Endometrial microvascular endothelial cells (primary cell): ENCODE measurements around the gene UBE2S. TPM values are rescaled to one million over a fixed set of nuclear protein-coding genes. Genes with fewer than 3 reads are reported as not detected.

Experiments used
- in situ Hi-C: cut with HindIII; loops from 2 replicates; pipeline ENCODE4 v1.10.0; 2017; ENCODE audit warnings: low sequenced_read_pairs, low pct_unique_long_range_greater_than_20kb; ENCODE audit errors: inconsistent ontology term
- total RNA-seq: library from RNA; depleted of rRNA; stranded (reverse); fragments of >200 nt; gene quantifications from one replicate; pipeline ENCODE4 v1.2.3, GENCODE V29; 2015; ENCODE audit errors: inconsistent ontology term

UBE2S gene
- total RNA-seq, 1 donor from 2014 or later = 101 TPM

GRCh38 chr19:55387736-55388497 is 19.7 kb downstream of the UBE2S start:
- in situ Hi-C loops = no loop called here

DNA sequence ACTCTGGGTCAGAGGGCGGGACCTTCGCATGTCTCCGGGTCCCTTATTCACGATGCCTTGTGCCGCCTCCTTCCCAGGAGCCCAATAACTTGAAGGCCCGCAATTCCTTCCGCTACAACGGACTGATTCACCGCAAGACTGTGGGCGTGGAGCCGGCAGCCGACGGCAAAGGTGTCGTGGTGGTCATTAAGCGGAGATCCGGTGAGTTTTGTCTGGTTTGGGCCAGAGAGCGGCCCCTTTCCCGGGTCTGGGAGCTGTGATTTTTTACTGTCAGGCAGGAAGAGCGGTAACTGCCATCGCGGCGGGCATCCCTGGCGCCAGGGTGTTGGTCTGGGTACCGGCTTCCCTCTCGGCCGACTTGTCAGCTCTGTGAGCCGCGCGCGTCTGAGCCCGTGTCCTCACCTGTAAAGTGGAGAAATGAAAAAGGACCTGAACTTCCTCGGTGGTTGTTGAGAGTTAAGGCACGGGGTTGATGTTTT is 21.1 kb downstream of the UBE2S start:
- in situ Hi-C loops = no loop called here

DNA sequence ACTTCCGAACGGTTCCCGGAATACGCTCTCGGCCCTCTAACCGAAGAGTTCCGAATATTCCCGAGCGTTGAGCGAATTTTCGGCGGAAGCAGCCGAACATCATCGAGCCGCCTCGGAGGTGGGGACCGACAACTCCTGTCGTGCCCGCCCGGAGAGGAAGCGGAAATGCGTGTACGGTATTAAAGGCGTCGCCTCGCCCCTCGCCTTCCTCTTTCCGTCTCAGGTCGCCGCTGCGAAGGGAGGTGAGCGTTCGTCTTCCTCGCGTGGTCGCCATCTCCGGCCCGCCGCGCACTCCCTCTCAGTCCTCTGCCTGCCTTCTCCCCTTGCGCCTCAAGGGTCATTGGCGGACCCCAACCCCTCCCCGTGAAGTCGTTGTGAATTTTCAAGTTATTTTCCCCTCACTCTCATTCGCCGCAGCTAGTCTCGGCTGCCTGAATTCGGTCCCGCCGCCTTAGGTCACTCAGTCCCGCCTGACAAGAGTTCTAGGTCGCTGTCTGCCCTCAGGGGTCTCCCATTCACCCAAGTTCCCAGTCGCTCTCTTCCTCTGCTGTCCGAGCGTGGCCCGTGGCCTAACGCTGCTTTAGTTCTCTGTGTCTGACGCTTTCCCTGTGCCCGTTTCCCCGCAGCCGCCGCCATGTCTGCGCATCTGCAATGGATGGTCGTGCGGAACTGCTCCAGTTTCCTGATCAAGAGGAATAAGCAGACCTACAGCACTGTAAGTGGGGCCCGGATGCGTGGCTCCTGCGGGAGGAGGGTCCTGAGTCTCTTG is 21.7 kb downstream of the UBE2S start, which contains the start of gene RPL28:
Gene RPL28, plus strand, starts transcription at position 209 of the 769 bp plus-strand sequence. Its CDS starts 426 bp downstream, at position 635.
- in situ Hi-C loops = no loop called here

GRCh38 chr19:55384920-55385723 is 22.5 kb downstream of the UBE2S start:
- in situ Hi-C loops = no loop called here

- in situ Hi-C loops = no loop called here
Measured at GRCh38 chr19:55384131-55384919, 23.3 kb downstream of the UBE2S start, which contains the start of gene TMEM238. TSS of gene TMEM238 (minus strand) at chr19:55384292. CDS start at chr19:55384259, 33 bp downstream.

- in situ Hi-C loops = no loop called here
Measured at GRCh38 chr19:55383279-55384130, 24.1 kb downstream of the UBE2S start.

DNA sequence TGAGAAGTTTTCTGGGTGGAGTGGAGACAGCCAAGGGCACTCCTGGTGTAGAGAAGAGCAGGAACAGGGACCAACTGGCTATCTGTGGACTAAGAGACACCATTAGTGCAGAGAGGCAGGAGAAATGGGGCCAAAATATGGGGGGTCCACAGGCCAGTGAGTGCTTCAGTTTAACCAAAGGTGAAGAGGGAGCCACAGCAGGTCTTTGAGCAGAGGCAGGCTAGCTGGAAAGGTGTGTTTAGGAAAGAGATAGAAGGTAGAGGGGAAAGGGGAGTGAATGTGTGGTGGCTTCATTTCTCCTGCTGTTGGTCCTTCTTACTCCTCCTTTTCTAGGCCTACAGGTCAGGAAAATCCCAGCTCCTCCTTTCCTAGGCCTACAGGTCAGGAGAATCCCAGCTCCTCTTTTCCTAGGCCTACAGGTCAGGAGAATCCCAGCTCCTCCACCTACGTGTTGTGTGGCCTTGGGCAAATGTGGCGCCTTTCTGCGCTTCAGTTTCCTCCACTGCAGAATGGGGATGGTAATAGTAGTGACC is 25.0 kb downstream of the UBE2S start:
- in situ Hi-C loops = no loop called here

- in situ Hi-C loops = no loop called here
Measured at GRCh38 chr19:55382013-55382412, 25.6 kb downstream of the UBE2S start.

GRCh38 chr19:55379174-55379573 is 28.4 kb downstream of the UBE2S start:
- in situ Hi-C loops = no loop called here

DNA sequence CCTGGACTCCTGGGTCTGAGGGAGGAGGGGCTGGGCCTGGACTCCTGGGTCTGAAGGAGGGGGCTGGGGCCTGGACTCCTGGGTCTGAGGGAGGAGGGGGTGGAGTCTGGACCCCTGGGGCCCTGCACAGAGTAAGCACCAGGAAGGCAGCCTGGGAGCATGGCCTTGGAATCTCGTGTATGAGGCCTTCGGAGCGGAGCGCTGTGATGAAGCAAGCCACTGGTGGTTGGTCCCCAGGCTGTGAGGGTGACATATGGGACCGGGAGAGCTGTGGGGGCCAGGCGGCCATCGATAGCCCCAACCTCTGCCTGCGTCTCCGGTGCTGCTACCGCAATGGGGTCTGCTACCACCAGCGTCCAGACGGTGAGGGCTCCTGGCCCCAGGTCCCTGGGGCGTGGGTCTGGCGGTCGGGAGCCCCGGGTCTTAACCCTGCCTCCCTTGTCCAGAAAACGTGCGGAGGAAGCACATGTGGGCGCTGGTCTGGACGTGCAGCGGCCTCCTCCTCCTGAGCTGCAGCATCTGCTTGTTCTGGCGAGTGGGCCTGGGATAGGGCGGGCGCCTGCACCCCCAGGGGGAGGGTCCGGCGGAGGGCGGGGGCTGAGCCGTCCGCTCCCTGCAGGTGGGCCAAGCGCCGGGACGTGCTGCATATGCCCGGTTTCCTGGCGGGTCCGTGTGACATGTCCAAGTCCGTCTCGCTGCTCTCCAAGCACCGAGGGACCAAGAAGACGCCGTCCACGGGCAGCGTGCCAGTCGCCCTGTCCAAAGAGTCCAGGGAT is 30.0 kb downstream of the UBE2S start:
- in situ Hi-C loops = no loop called here

GRCh38 chr19:55376241-55376933 is 31.2 kb downstream of the UBE2S start, which contains the start of gene TMEM190:
TSS of gene TMEM190 (plus strand) at chr19:55376826. CDS start at chr19:55376854, 28 bp downstream.
- in situ Hi-C loops = no loop called here

DNA sequence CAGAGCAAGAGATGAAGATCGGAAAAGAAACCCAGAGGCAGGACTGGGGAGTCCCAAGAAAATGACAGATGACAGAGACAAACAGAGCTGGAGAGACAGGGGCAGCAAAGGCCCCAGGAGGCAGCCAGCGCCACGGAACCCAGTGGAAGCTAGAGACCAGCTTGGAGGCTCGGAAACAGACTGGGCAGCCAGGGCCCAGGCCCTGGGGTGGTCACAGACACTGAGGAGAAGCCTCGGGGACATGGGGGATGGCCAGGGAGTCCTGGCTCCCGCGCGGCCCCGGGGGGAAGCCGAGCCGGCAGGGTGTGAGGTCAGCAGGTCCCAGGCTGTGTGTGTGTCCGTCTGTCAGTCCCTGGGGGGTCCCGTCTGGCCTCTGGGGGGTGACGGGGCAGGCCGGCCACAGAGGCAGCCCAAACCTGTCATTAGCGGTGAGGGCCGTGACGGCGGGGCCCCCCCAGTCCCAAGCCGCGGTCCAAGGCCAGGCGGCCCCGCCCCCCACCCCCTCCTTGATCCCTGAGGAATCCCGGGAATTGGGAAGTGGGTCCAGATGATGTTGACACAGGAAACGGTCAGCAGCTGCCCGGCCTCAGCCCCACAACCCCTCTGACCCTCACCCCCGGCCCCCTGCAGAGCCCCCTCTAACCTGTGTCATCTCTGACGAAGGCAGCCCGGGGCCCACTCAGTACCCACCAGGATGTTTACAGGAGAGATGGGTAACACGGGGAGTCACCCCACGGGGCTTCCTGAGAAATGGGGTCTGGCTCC is 33.4 kb downstream of the UBE2S start:
- in situ Hi-C loops = no loop called here

GRCh38 chr19:55373306-55373992 is 34.1 kb downstream of the UBE2S start:
- in situ Hi-C loops = no loop called here

GRCh38 chr19:55372316-55373081 is 35.1 kb downstream of the UBE2S start:
- in situ Hi-C loops = no loop called here
